SU-DHL-6 (cell line): ENCODE data around the gene CHIC2.
A peak's percentile ranks its signal among the peaks of the same experiment; 100 is the strongest.

ENCODE experiments used
- H2AFZ ChIP-seq: fragments of 200-600 bp; sonication (generic); 2 replicates; pipeline ENCODE4 v1.6.1; 2014; ENCODE audit warnings: low read depth, mild to moderate bottlenecking, moderate library complexity, mixed read lengths, antibody characterized with exemption, low read length; ENCODE audit not compliant: severe bottlenecking
- H3F3A ChIP-seq: fragments of 200-600 bp; shearing (Covaris generic); 2 replicates; pipeline ENCODE4 v1.6.0; 2016; ENCODE audit warnings: antibody characterized with exemption, mild to moderate bottlenecking; ENCODE audit not compliant: insufficient read depth
- H3K27ac ChIP-seq: fragments of 200-600 bp; sonication (generic); 2 replicates; pipeline ENCODE4 v1.5.1; 2016; ENCODE audit warnings: low read depth, mild to moderate bottlenecking, low read length, moderate library complexity, mixed read lengths
- H3K27me3 ChIP-seq: fragments of 200-600 bp; sonication (generic), shearing (Covaris generic); 2 replicates; pipeline ENCODE4 v1.6.0; 2014; ENCODE audit warnings: mild to moderate bottlenecking, low read length
- H3K36me3 ChIP-seq: fragments of 200-600 bp; sonication (generic); 2 replicates; pipeline ENCODE4 v1.6.1; 2014; ENCODE audit warnings: mild to moderate bottlenecking, low read length, mixed read lengths
- H3K4me2 ChIP-seq: fragments of 300-600, 200-600 bp; shearing (Covaris generic), sonication (generic); 2 replicates; pipeline ENCODE4 v1.6.0; 2014; ENCODE audit warnings: low read length, low read depth, mild to moderate bottlenecking; ENCODE audit not compliant: poor library complexity, severe bottlenecking
- H3K4me3 ChIP-seq: fragments of 200-600 bp; sonication (generic); 2 replicates; pipeline ENCODE4 v1.5.1; 2014; ENCODE audit warnings: antibody characterized with exemption, low read length, mild to moderate bottlenecking, mixed read lengths; ENCODE audit not compliant: insufficient read depth, poor library complexity, severe bottlenecking
- H3K79me2 ChIP-seq: fragments of 200-600 bp; sonication (generic); 2 replicates; pipeline ENCODE4 v1.6.1; 2014; ENCODE audit warnings: mild to moderate bottlenecking, low read length, moderate library complexity; ENCODE audit not compliant: insufficient read depth
- H3K9ac ChIP-seq: fragments of 200-600 bp; sonication (generic); 2 replicates; pipeline ENCODE4 v1.7.0; 2014; ENCODE audit warnings: mild to moderate bottlenecking, low read length
- H3K9me2 ChIP-seq: fragments of 200-600 bp; sonication (generic); replicated peaks from 2 replicates; pipeline ENCODE4 v1.6.1; 2014; ENCODE audit warnings: low read length; ENCODE audit not compliant: insufficient read depth
- H3K9me3 ChIP-seq: fragments of 200-600 bp; sonication (generic); 2 replicates; pipeline ENCODE4 v1.6.1; 2014; ENCODE audit warnings: low read length, mixed read lengths; ENCODE audit not compliant: insufficient read depth
- H4K20me1 ChIP-seq: fragments of 200-600 bp; sonication (generic); 2 replicates; pipeline ENCODE4 v1.6.1; 2014; ENCODE audit warnings: low read depth, mild to moderate bottlenecking, antibody characterized with exemption, low read length, moderate library complexity, mixed read lengths
- CTCF ChIP-seq: fragments of 200-600 bp; sonication (generic); IDR thresholded peaks from one replicate; pipeline ENCODE4 v1.5.1; 2017; ENCODE audit warnings: antibody characterized with exemption, mild to moderate bottlenecking, low read length, moderate library complexity; ENCODE audit not compliant: insufficient read depth, poor library complexity, severe bottlenecking
- EZH2phosphoT487 ChIP-seq: fragments of 200-600 bp; sonication (generic), shearing (Covaris generic); conservative IDR thresholded peaks from 2 replicates; pipeline ENCODE4 v1.6.1; 2018; ENCODE audit warnings: mild to moderate bottlenecking, antibody characterized with exemption, low read length, moderate library complexity, mixed read lengths

Gene CHIC2

DNA sequence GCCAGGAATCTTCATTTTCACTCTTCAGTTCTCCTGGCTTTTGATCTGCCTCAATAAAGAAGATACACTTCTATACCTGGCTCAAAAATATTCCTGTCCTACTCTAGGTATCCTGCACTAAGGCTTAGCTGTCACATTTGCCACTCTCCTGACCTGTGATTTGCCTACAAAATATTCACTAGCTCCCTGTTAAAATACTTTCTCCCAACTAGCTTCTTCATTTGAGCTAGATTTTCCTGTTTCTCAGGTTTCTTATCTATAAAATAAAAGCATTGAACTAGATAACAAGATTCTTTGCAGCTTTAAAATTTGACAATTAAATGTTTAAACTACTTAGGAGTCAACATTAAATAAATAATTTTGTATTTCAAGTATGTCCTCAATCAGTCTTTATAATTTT, 53.2 kb downstream of the CHIC2 start:
- Histone ChIP-seq H3K36me3 (no peaks in the 10 kb centered on the region; the same call in 1 of the 2 replicates), H3K4me2 (peak overlapping the region; percentile 54), H2AFZ (no peak overlapping the region), H3K4me3 (no peak overlapping the region), H3K79me2 (peaks cover 16% of the 10 kb centered on the region), H3K27me3 (no peaks in the 10 kb centered on the region), H3K9me2 (no peaks in the 10 kb centered on the region), H3F3A (peaks cover 11% of the 10 kb centered on the region; the same call in 1 of the 2 replicates), H3K27ac (peak overlapping the region; percentile 96), H4K20me1 (no peaks in the 10 kb centered on the region), H3K9ac (no peak overlapping the region), H3K9me3 (no peaks in the 10 kb centered on the region)
- TF ChIP-seq CTCF (no peak), EZH2phosphoT487 (no peak)

- no peaks in the 10 kb centered on the region; the same call in 1 of the 2 replicates for H3K36me3 ChIP-seq
- H3K4me2 ChIP-seq = no peak overlapping the region
- H3F3A ChIP-seq = 0 out of 2 replicates have a peak, but pooled peaks cover 3% of the 10 kb centered on the region
- H3K9ac ChIP-seq = no peak overlapping the region
- no peaks in the 10 kb centered on the region for H4K20me1 ChIP-seq
- H3K79me2 ChIP-seq = no peaks in the 10 kb centered on the region
- no peaks in the 10 kb centered on the region for H3K9me3 ChIP-seq
- H3K27ac ChIP-seq = no peak overlapping the region
- no peak overlapping the region for H3K4me3 ChIP-seq
- H3K27me3 ChIP-seq = no peaks in the 10 kb centered on the region
- H3K9me2 ChIP-seq = no peaks in the 10 kb centered on the region
- no peak for TF ChIP-seq CTCF
- TF ChIP-seq EZH2phosphoT487 = no peak
- H2AFZ ChIP-seq = no peak overlapping the region
Observed at GRCh38 chr4:54006755-54007154, 57.6 kb downstream of the CHIC2 start.

- Histone ChIP-seq H3K9ac (no peak overlapping the region), H3K9me3 (no peaks in the 10 kb centered on the region), H3K36me3 (no peaks in the 10 kb centered on the region; the same call in 1 of the 2 replicates), H3K4me2 (no peak overlapping the region), H2AFZ (no peak overlapping the region), H3K4me3 (no peak overlapping the region), H4K20me1 (no peaks in the 10 kb centered on the region), H3K27ac (no peak overlapping the region), H3K79me2 (no peaks in the 10 kb centered on the region), H3K9me2 (no peaks in the 10 kb centered on the region), H3F3A (no peaks in the 10 kb centered on the region), H3K27me3 (no peaks in the 10 kb centered on the region)
- TF ChIP-seq EZH2phosphoT487 (no peak), CTCF (no peak)
Observed at GRCh38 chr4:54005475-54005874, 58.9 kb downstream of the CHIC2 start.

DNA sequence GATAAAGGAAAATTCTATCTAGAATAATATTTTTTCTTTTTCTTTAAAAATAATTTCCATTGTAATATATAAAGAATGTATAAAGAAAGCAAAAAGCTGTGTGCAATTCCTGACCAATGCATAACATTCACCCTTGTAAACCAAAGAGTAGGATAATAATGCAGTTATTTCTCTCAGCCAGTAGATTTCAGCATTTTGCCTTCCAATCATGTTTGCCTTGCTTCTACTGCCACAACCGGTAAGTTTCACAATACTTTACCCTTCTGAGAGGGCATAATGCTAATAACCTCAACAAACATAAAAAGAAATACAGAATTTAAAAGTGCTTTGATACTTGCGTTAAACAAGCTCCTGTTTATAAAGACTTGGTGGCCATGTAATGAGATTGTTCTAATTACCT, 59.9 kb downstream of the CHIC2 start:
- Histone ChIP-seq H4K20me1 (no peaks in the 10 kb centered on the region), H3K9ac (no peak overlapping the region), H3K9me2 (no peaks in the 10 kb centered on the region), H3K79me2 (no peaks in the 10 kb centered on the region), H3K9me3 (no peaks in the 10 kb centered on the region), H3K27me3 (no peaks in the 10 kb centered on the region), H2AFZ (no peak overlapping the region), H3K4me3 (no peak overlapping the region), H3K36me3 (no peaks in the 10 kb centered on the region), H3K4me2 (no peak overlapping the region), H3F3A (no peaks in the 10 kb centered on the region), H3K27ac (no peak overlapping the region)
- TF ChIP-seq EZH2phosphoT487 (no peak), CTCF (no peak)
